ENCODE measurements around the gene SLC37A1.
"Not testable (repeated sequence)": the region's sequence is repeated elsewhere in the genome, so short reads cannot be mapped to it uniquely, and the experiment has no call there.

Gene SLC37A1

DNA sequence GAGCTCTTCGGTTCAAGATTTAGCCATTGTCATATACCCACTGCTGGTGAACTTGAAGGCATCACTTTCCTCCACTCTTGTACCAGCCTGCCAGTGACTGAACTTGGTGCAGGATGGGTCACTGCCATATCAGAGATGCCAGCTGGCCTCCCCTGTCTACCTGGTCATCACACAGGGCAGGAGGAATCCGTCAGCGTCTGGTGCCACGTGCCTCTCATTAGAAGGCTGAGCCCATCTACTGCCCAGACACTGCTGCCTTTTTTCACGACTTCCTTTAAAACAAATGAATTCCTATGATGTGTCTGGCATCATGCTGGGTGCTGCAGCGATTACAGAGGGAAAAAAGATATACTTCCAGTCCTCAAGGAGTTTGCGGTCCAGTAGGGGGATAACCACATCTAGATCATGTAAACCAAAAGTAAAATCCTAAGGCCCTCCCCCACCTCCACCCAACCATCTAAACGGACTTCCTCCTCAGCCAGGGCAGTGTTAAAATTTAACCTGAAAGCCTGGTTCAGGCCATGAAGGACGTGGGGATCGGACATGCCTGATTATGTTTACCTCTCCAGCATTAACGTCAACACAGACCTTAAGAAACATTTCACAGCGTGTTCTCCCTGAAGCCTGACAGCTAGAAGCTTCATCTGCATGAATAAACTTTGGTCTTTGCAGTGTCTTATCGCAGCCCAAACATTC lies 110.6 kb downstream of the SLC37A1 start:
- no peak for DNase-seq

- DNase-seq, result no peak
Measured at GRCh38 chr21:42624936-42625335, 111.3 kb downstream of the SLC37A1 start.

- no peak for DNase-seq
Measured at GRCh38 chr21:42626171-42626570, 112.5 kb downstream of the SLC37A1 start.

- DNase-seq, result no peak
Measured at GRCh38 chr21:42627527-42628289, 114.1 kb downstream of the SLC37A1 start.

- not testable (repeated sequence) for DNase-seq
Measured at GRCh38 chr21:42628466-42629061, 114.9 kb downstream of the SLC37A1 start.

DNA sequence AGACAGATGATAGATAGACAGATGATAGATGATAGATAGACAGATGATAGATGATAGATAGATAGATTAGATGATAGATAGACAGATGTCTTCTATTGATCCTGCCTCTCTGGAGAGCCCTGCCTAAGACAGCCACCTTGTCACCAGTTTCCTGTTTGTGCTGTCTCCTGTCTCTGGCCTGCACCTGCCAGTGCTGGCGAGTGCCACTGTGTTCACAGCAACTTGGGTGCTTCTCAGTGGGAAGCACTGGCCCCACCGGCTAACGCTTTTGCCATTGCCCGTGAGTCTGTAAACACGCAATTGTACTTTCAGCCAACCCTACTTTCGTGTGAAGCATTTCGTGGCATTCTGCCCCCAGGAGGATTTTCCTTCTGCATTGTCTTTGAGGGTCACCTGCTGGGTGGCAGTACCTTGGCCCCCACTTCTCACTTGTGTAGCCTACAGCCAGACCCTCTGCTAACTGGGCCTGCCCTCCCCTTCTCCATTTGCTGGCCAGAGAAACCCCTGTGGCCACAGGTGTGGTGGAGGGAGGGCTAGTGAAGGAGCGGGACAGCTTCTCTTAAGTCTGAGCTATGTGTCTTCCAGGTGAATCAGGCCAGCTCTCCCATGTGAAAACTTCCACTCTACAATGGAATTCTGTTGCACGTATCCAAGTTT lies 116.4 kb downstream of the SLC37A1 start:
- DNase-seq, result no peak

- DNase-seq, result no peak
Measured at GRCh38 chr21:42630626-42631025, 117.0 kb downstream of the SLC37A1 start.

Measured in eye (tissue), 1 donor.